Urothelium cell line (cell line): Measurements from ENCODE around the gene RERE.
A peak's percentile ranks its signal among the peaks of the same experiment; 100 is the strongest.

ENCODE experiments used
- DNase-seq: peaks from one replicate; pipeline ENCODE4 v3.0.0; 2011; ENCODE audit warnings: low spot score, mixed read lengths
- FAIRE-seq: peaks from 2 replicates; lab custom pipeline; 2011; peaks lifted over from hg19 to GRCh38; lab: Jason Lieb, UNC

RERE gene

DNA sequence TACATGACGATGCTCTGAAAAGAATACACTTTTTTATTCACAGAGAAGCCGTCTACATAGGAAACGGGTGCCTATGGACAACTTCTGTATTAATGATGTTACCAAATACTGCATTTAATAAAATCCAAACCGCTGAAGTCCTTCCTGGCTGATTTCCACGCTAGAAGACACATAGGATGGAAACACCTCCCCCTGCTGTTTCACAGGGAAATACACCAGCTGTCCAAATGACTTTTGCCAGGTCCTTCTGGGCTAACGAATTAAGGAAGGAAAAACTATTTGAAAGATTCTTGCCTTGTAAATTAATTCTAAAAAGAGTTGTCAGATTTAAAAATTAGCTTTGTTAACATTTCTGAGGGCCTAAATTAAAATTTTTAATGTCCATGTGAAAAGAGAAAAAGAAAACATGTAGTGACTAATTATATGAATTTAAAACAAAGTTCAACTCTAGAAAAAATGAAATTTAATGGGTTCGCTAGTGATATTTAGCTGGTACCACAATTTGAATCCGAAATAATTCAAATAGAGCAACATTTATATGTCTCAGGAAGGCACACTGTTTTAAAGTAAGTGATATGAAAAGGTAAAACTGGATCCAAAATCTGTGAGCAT, 146.0 kb downstream of the RERE start:
- DNase-seq = peak; percentile 47
- FAIRE-seq = no peak

DNA sequence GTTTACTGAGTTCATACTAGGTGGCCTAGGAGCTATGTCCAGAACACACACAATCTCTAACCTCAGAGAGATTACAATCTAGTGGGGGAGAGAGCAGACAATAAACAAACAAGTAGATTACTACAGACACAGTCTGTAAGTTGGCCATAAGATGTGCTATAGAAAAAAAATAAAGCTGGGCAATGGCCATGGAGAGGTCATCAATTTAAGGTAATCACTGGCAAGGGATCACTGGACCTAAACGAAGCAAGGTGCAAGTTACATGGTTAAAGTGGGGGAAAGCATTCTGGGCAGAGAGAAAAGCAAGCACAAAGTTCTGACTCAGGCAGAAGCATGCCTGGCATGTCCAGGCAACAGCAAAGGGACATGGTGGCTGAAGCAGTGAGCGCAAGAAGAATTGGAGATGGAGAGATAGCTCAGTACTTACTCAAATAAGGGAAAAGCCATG, 147.0 kb downstream of the RERE start:
- no peak for FAIRE-seq
- no peak for DNase-seq

DNA sequence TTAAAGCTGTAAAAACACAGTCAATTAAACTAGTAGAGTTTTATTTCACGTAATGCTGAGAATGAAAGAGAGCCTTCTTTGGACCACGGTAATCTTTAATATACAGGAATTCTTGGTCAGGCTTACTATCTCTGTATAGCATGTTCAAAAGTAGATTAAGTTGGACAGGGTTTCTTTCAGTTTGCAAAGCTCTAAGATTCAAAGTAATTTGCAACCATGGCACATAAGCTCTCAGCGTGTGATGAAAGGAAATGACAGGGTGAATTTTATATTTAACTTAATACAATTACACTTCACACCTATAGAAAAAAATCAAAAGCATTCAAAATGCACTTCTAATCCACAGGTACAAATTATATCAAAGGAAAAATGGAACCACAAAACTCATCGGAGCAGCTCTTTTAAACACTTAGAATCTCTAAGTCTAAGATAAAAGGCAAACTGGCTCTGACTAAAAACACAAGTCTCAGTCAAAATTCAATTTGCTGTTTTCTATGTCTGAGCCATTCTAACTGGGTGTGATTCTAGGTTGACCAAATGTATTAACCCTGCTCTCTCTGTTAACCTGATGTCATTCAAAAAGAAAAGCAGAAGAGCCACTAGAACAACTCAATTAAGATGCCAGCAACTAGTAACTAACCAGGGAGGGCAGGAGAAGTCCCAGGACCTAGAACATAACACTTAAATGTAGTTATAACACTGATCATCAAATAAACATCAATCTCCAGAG, 147.7 kb downstream of the RERE start:
- no peak for FAIRE-seq
- DNase-seq = no peak

DNA sequence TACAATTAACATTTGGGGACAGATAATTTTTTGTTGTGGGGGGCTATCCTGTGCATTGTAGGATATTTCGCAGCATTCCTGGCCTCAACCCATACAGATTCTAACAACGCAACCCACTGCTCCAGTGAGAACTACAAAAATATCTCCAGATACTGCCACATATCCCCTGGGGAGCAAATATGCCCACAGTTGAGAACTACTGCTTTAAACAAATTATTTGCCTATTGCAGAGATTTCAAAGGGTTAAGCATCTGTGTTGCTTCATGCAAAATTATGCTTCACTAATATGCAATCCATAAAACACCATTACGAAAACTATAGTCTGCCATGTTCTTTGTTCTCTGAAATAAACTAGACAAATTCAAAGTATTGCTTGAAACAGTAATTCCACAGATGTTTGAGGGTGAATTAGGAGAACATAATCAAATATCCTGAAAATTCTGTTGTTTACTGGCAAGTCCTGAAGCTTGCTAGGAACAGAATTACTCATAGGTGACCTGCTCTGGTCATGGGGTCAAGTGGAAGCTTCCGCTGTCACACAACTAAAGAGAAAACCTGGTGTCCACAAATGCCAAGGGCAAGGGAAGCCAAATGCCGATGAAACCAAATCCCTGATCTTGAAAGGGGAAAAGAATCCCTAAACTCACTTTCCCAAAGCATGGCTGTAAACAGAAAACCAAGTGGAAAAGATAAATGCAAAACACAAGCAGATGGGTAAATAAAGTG, 149.4 kb downstream of the RERE start:
- FAIRE-seq = no peak

GRCh38 chr1:8666389-8667167, 150.9 kb downstream of the RERE start:
- DNase-seq (no peak), FAIRE-seq (no peak)

More for the DNA sequence above, 149.4 kb downstream of the RERE start:
- DNase-seq = peak; percentile 18

DNA sequence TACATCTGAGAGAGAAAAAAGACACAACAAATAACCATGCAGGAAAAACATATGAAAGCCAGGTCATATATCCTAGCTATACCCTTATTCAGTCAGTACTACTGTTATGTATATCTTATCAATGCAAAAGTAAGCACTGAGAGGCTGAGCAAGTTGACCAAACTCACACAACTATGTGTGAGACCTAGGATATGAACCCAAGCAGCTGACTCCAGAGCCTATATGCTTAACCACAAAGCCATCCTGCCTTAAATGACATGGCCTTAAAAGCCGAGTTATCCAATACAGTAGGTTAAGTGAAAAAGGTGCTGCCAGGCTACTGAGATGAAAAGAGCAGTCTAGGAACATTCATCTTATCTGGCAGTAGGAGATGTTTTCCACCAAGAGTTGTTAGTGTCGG, 151.6 kb downstream of the RERE start:
- DNase-seq = no peak
- FAIRE-seq = no peak

GRCh38 chr1:8664887-8665286, 152.6 kb downstream of the RERE start:
- DNase-seq (no peak), FAIRE-seq (no peak)

- FAIRE-seq = no peak
- DNase-seq = no peak
These were observed 153.5 kb downstream of the RERE start for GRCh38 chr1:8663915-8664329.

GRCh38 chr1:8663090-8663802, 154.2 kb downstream of the RERE start:
- no peak for DNase-seq
- FAIRE-seq = no peak

GRCh38 chr1:8662380-8663072, 154.9 kb downstream of the RERE start:
- FAIRE-seq = no peak
- DNase-seq = no peak

DNA sequence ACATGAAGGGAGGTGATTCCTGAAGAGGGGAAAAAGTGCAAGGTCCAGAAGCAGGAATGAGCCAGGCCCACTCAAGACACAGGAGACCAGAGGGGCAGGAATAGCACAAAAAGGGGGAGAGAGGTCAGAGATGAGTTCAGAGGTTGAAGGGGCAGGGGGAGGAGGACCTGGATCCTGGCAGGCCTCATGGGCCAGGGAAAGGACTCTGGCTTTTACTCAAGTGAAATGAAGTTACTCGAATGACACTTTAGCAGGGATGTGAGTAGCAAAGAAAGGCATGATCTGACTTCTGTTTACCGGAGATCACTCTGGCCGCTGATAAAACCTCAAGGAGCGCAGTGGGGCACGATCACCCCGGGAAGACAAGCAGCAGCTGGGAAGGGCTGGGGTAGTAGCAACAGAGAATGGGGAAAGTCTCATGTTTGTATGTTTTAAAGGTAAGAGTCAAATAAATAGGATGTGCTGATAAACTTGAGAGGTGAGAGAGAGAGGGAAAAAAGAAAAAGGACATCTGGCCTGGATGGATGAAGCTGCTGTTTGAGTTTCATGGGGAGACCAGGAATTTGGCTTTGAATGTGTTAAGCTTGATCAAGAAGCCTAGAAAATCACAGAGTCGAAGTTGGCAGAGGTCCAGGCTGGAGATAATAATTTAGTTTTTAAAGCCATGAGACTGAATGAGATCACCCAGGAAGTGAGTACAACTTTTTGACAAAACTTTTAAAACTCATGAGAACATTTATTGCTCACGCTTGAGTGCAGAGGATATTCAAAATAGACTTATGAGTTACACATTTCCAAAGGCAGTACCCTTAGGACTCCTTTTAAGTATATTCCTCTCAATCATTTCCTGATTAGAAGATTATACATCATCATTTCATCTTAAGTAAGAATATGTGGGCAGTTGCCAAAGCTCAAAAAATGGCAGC, 156.0 kb downstream of the RERE start:
- no peak for FAIRE-seq

GRCh38 chr1:8660411-8660828, 157.0 kb downstream of the RERE start:
- DNase-seq = peak; percentile 41
- no peak for FAIRE-seq

More for the DNA sequence above, 156.0 kb downstream of the RERE start:
- DNase-seq = peak; percentile 25

GRCh38 chr1:8659593-8659992, 157.8 kb downstream of the RERE start:
- DNase-seq = no peak
- no peak for FAIRE-seq

DNA sequence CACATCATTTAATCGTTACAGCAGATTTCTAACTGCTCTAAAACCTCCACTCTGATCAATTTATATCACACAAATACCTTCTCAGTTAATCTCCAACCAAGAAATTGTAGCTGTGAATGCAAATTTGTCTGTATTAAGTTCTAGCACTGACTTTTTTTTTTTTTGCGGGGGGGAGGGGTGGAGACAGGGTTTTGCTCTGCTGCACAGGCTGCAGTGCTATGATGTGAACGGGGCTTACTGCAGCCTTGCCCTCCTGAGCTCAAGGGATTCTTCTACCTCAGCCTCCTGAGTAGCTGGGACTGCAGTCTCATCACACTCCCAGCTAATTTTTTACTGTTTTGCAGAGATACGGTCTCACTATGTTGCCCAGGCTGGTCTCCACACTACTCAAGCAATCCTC, 163.6 kb downstream of the RERE start:
- DNase-seq = no peak
- no peak for FAIRE-seq

GRCh38 chr1:8652467-8653046, 164.9 kb downstream of the RERE start:
- FAIRE-seq (no peak), DNase-seq (no peak)

GRCh38 chr1:8651962-8652361, 165.5 kb downstream of the RERE start:
- no peak for DNase-seq
- no peak for FAIRE-seq

DNA sequence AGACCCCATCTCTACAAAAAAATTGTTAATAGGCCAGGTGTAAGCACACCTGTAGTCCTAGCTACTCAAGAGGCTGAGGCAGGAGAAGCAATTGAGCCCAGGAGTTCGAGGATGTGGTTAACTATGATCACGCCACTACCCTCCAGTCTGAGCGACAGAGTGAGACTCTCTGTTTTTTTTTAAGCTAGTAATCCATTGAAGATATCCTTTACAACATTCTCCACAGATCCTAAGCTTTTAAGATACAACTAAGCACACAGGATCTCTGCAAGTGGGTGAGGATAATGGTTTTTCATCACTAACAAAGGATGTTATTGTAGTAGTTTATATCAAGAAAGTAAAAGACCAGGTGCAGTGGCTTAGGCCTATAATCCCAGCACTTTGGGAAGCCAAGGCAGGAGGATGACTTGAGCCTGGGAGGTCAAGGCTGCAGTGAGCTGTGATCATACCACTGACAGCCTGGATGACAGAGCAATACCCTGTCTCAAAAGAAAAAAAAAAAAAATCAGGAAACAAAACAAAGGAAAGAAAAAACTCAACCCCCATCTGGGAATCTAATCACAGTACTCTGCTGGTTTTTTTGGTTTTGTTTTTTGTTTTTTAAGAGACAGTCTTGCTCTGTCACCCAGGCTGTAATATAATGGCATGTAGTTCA, 166.1 kb downstream of the RERE start:
- FAIRE-seq (no peak), DNase-seq (no peak)

- FAIRE-seq = no peak
- no peak for DNase-seq
These were observed 167.6 kb downstream of the RERE start for GRCh38 chr1:8649875-8650274.
